ENCODE results near the gene GNLY.

- no peak for TF ChIP-seq ZNF18 (CRISPR knock-in tag; IDR thresholded peaks at IDR 0.05; ENCODE audit: insufficient replicate concordance)
- TF ChIP-seq EP300 (IDR thresholded peaks at IDR 0.05; ENCODE audit: low read depth in 2 of 2, low read length in 2 of 2): no peak
- no peak for TF ChIP-seq EP300 (CRISPR knock-in tag; IDR thresholded peaks at IDR 0.05; ENCODE audit: borderline replicate concordance)
- TF ChIP-seq CTCF (CRISPR knock-in tag; IDR thresholded peaks at IDR 0.05): peak; percentile 98
- TF ChIP-seq CEBPB (IDR thresholded peaks at IDR 0.05; ENCODE audit: borderline replicate concordance, low read depth, low read length): no peak
- TF ChIP-seq ZNF225 (CRISPR knock-in tag; IDR thresholded peaks at IDR 0.05): no peak
- TF ChIP-seq CC2D1A (CRISPR knock-in tag; IDR thresholded peaks at IDR 0.05): no peak
- TF ChIP-seq E2F1 (CRISPR knock-in tag; IDR thresholded peaks at IDR 0.05): no peak
- TF ChIP-seq TIGD3 (CRISPR knock-in tag; IDR thresholded peaks at IDR 0.05; ENCODE audit: borderline replicate concordance): no peak
- no peak for TF ChIP-seq ZBTB7A (CRISPR knock-in tag; IDR thresholded peaks at IDR 0.05)
- TF ChIP-seq NKX3-1 (CRISPR knock-in tag; IDR thresholded peaks at IDR 0.05): no peak
- TF ChIP-seq ZFX (CRISPR knock-in tag; IDR thresholded peaks at IDR 0.05; ENCODE audit: low read depth): no peak
- TF ChIP-seq SP1 (IDR thresholded peaks at IDR 0.05): no peak
- TF ChIP-seq SP1 (CRISPR knock-in tag; IDR thresholded peaks at IDR 0.05): no peak
These were observed 35.0 kb downstream of the GNLY start for GRCh38 chr2:85728883-85729824.
